B cell (primary cell): Measurements from ENCODE around the gene BCDIN3D. TPM values are rescaled to one million over a fixed set of nuclear protein-coding genes. Genes with fewer than 3 reads are reported as not detected.

Experiments
- ATAC-seq: fragments of 200-7000 bp; cut with Tn5 transposase; one replicate; pipeline ENCODE4 v1.10.0; 2021; ENCODE audit warnings: low read depth, mild to moderate bottlenecking, moderate number of reproducible peaks, moderate library complexity
- CTCF ChIA-PET: fragments of 350-600 bp; sonication (Branson Sonifier 250); formaldehyde crosslinking; loops from one replicate; lab custom pipeline; 2021; ENCODE audit warnings: antibody characterized with exemption, inconsistent platforms; lab: Charles Lee
- POLR2A ChIA-PET: fragments of 350-600 bp; sonication (Branson Sonifier 250); formaldehyde crosslinking; loops from one replicate; lab custom pipeline; 2021; ENCODE audit warnings: antibody characterized with exemption; lab: Charles Lee
- DNase-seq: peaks from one replicate; pipeline ENCODE4 v3.0.0; 2013
- H2AFZ ChIP-seq: 2 replicates; pipeline ENCODE4 v1.6.1; 2012; ENCODE audit warnings: mild to moderate bottlenecking, low read depth, low read length; ENCODE audit not compliant: insufficient read depth, poor library complexity, severe bottlenecking
- H3K27ac ChIP-seq, 2 donors: 1 replicate in 1 of 2; 2 replicates in 1 of 2; pipeline ENCODE4 v1.5.1; 2012 to 2013; ENCODE audit warnings: low read length in 2 of 2, mild to moderate bottlenecking in 2 of 2, moderate library complexity in 1 of 2
- H3K27me3 ChIP-seq, 4 experiments: fragments of 200-600 bp in 1 of 4; sonication (generic) in 1 of 4; replicated peaks in 1 of 4; 1 replicate in 2 of 4; 2 replicates in 2 of 4; pipeline versions ENCODE4 v1.6.1 to v1.7.0; 2013 to 2016; ENCODE audit warnings: low read length in 3 of 4, mild to moderate bottlenecking in 2 of 4, mixed read lengths in 1 of 4, moderate library complexity in 1 of 4; ENCODE audit not compliant: insufficient read depth in 4 of 4, control insufficient read depth in 3 of 4; ENCODE audit errors: control extremely low read depth in 1 of 4
- H3K36me3 ChIP-seq, 2 experiments: replicated peaks in 1 of 2; 1 replicate in 1 of 2; 2 replicates in 1 of 2; pipeline versions ENCODE4 v1.6.1 to v1.7.1; 2013; ENCODE audit warnings: low read length in 1 of 2; ENCODE audit not compliant: insufficient read depth in 2 of 2, control insufficient read depth in 1 of 2; ENCODE audit errors: control extremely low read depth in 1 of 2, extremely low read depth in 1 of 2
- H3K4me1 ChIP-seq, 2 donors: fragments of 200-600 bp in 1 of 2; sonication (generic) in 1 of 2; 1 replicate in 1 of 2; 2 replicates in 1 of 2; pipeline versions ENCODE4 v1.5.1 to v1.6.1; 2013 to 2017; ENCODE audit warnings: low read length in 2 of 2; ENCODE audit not compliant: control insufficient read depth in 2 of 2, insufficient read depth in 2 of 2
- H3K4me2 ChIP-seq: replicated peaks from 2 replicates; pipeline ENCODE3; 2012; ENCODE audit warnings: mild to moderate bottlenecking, low read depth, low read length; ENCODE audit not compliant: poor library complexity, severe bottlenecking
- H3K4me3 ChIP-seq, 5 experiments: fragments of 200-600 bp in 1 of 5; sonication (generic) in 1 of 5; 1 replicate in 3 of 5; 2 replicates in 2 of 5; pipeline versions ENCODE4 v1.5.1 to v1.7.0; 2011 to 2016; ENCODE audit warnings: low read length in 4 of 5, mild to moderate bottlenecking in 4 of 5, low read depth in 2 of 5, control low read depth in 1 of 5, moderate library complexity in 1 of 5; ENCODE audit not compliant: insufficient read depth in 1 of 5; ENCODE audit errors: control extremely low read depth in 1 of 5, extremely low read depth in 1 of 5
- H3K79me2 ChIP-seq: fragments of 200-600 bp; sonication (generic); one replicate; pipeline ENCODE4 v1.6.0; 2016; ENCODE audit warnings: low read length; ENCODE audit not compliant: control insufficient read depth, insufficient read depth
- H3K9ac ChIP-seq: fragments of 200-600 bp; sonication (generic); 2 replicates; pipeline ENCODE4 v1.6.1; 2017; ENCODE audit warnings: mild to moderate bottlenecking, low read length, moderate library complexity
- H3K9me3 ChIP-seq, 3 donors: one replicate each; pipeline versions ENCODE4 v1.6.1 to v1.7.1; 2013; ENCODE audit warnings: low read length in 2 of 3; ENCODE audit not compliant: control insufficient read depth in 2 of 3, insufficient read depth in 1 of 3; ENCODE audit errors: control extremely low read depth in 1 of 3
- H4K20me1 ChIP-seq: 2 replicates; pipeline ENCODE4 v1.6.0; 2012; ENCODE audit warnings: mild to moderate bottlenecking, low read length; ENCODE audit not compliant: insufficient read depth, control insufficient read depth, poor library complexity, severe bottlenecking
- H3K27ac Mint-ChIP-seq: one replicate; pipeline ENCODE4 v1.8.0; 2021; ENCODE audit warnings: mixed read lengths
- H3K27me3 Mint-ChIP-seq: one replicate; pipeline ENCODE4 v1.8.0; 2021; ENCODE audit warnings: mixed read lengths
- H3K4me1 Mint-ChIP-seq: one replicate; pipeline ENCODE4 v1.8.0; 2021; ENCODE audit warnings: mixed read lengths
- H3K4me3 Mint-ChIP-seq: one replicate; pipeline ENCODE4 v1.8.0; 2021; ENCODE audit warnings: mixed read lengths
- H3K9me3 Mint-ChIP-seq: one replicate; pipeline ENCODE4 v1.8.0; 2022; ENCODE audit warnings: mixed read lengths; ENCODE audit not compliant: insufficient read depth
- EZH2 ChIP-seq: IDR thresholded peaks from 2 replicates; pipeline ENCODE4 v1.6.1; 2012; ENCODE audit warnings: borderline replicate concordance, low read depth, mild to moderate bottlenecking, moderate library complexity, low read length; ENCODE audit not compliant: insufficient read depth, poor library complexity, severe bottlenecking
- WGBS: methylation state at CpG from one replicate; pipeline ENCODE4 v1.1.5; 2013; ENCODE audit warnings: missing lambda C conversion rate; ENCODE audit not compliant: insufficient coverage; 5-methylcytosine and 5-hydroxymethylcytosine counted together
- intact Hi-C: fragments of 100-400 bp; cut with micrococcal nuclease; formaldehyde crosslinking; loops from one replicate; pipeline ENCODE4 v1.10.0; 2022
- polyA plus RNA-seq: library from polyadenylated mRNA; depleted of rRNA; stranded (reverse); fragments of >200 nt; gene quantifications from 2 replicates; pipeline ENCODE4 v1.2.3, GENCODE V29; 2012
- total RNA-seq, 2 donors: library from RNA; stranded (reverse); fragments of 120-200 nt in 1 of 2; gene quantifications; 1 replicate in 1 of 2; 2 replicates in 1 of 2; pipeline versions ENCODE4 v1.2.3 to v1.2.4, GENCODE V29; 2013 to 2022
- TF ChIP-seq, protein P1 (sequence below): fragments of 200-600 bp; IDR thresholded peaks from one replicate; pipeline ENCODE4 v1.8.0; 2022; ENCODE audit warnings: antibody characterized with exemption, mild to moderate bottlenecking

The BCDIN3D gene
- total and polyA plus RNA-seq, 2 donors (not counting 1 experiment from before 2014, with no cell fraction given), result 2.0 to 17.4 TPM

DNA sequence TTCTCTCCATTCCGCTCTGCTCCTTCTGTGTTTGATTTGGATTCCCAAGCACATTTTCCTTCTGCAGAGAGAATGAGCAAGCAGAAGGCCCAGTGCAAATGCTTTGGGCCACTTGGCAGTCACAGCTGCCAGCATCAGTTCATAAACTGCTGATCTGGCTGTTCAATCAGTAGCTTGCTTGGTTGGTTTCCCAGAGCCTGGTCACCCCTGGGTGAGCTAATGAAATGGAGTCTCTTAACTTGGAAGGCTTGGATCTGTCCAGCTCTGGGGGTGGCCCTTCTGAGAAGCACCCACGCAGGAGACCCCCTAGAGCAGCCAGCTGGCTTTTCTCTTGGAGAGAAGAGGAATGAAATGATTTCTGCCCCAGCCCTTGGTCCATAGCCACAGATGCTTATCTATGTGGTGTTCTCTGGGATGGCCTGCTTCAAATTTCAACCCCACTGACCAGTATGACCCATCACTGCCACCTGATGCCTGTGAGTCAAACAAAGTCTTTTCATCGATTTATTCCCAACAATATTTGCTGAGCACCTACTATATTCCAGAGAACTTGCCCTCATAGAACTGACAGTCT lies 30.5 kb upstream of the BCDIN3D start:
- ChIA-PET POLR2A (no interaction called here), CTCF (no interaction called here)
- Histone ChIP-seq H3K79me2 (no peaks in the 10 kb centered on the region), H3K27ac (no peak overlapping the region), H3K9ac (no peak overlapping the region), H2AFZ (no peak overlapping the region), H3K4me3 (no peak overlapping the region), H4K20me1 (no peaks in the 10 kb centered on the region), H3K4me2 (no peak overlapping the region), H3K9me3 (no peaks in the 10 kb centered on the region), H3K4me1 (no peaks in the 10 kb centered on the region), H3K27me3 (no peaks in the 10 kb centered on the region), H3K36me3 (no peaks in the 10 kb centered on the region)
- intact Hi-C loops, result no loop called here
- Mint-ChIP-seq H3K27ac (no peak overlapping the region), H3K4me3 (no peak overlapping the region), H3K27me3 (peaks cover 3% of the 10 kb centered on the region), H3K9me3 (peaks cover 4% of the 10 kb centered on the region), H3K4me1 (no peaks in the 10 kb centered on the region)
- 90% methylated on average over 2 of the region's 3 CpGs for WGBS
- no peak for ATAC-seq
- DNase-seq, result no peak
- TF ChIP-seq, protein P1, sequence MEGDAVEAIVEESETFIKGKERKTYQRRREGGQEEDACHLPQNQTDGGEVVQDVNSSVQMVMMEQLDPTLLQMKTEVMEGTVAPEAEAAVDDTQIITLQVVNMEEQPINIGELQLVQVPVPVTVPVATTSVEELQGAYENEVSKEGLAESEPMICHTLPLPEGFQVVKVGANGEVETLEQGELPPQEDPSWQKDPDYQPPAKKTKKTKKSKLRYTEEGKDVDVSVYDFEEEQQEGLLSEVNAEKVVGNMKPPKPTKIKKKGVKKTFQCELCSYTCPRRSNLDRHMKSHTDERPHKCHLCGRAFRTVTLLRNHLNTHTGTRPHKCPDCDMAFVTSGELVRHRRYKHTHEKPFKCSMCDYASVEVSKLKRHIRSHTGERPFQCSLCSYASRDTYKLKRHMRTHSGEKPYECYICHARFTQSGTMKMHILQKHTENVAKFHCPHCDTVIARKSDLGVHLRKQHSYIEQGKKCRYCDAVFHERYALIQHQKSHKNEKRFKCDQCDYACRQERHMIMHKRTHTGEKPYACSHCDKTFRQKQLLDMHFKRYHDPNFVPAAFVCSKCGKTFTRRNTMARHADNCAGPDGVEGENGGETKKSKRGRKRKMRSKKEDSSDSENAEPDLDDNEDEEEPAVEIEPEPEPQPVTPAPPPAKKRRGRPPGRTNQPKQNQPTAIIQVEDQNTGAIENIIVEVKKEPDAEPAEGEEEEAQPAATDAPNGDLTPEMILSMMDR, result no peak
- no peak for TF ChIP-seq EZH2

DNA sequence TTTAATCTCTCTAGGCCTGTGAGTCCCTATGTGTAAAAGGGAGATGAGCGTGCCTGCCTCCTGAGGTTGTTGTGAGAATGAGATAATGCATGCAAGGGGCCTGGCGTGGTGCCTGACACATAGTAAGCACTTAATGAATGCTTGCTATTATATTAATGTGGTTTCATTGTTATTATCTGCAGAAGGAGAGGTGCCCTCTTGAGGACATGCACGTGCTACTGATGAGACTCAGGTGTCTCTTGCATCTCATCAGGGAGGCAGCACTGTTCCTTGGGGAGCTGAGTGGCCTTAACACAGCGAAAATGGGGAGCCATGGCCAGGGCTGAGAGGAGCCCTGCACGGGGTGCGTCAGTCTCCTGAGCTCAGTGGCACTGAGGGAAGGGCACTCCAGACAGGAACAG lies 29.9 kb upstream of the BCDIN3D start:
- no peaks in the 10 kb centered on the region for H3K27me3 ChIP-seq
- intact Hi-C loops, result no loop called here
- H3K9me3 ChIP-seq, result no peaks in the 10 kb centered on the region
- no peak overlapping the region for H2AFZ ChIP-seq
- H3K27me3 Mint-ChIP-seq, result peaks cover 3% of the 10 kb centered on the region
- no peaks in the 10 kb centered on the region for H4K20me1 ChIP-seq
- H3K4me1 ChIP-seq, result no peaks in the 10 kb centered on the region
- TF ChIP-seq, protein P1, result no peak
- TF ChIP-seq EZH2, result no peak
- H3K9ac ChIP-seq, result no peak overlapping the region
- H3K79me2 ChIP-seq, result no peaks in the 10 kb centered on the region
- ATAC-seq, result no peak
- no peaks in the 10 kb centered on the region for H3K4me1 Mint-ChIP-seq
- no peak overlapping the region for H3K27ac ChIP-seq
- no peak overlapping the region for H3K4me3 ChIP-seq
- no peaks in the 10 kb centered on the region for H3K36me3 ChIP-seq
- 84% methylated on average over 6 of the region's 6 CpGs for WGBS
- ChIA-PET CTCF (no interaction called here), POLR2A (no interaction called here)
- peaks cover 2% of the 10 kb centered on the region for H3K9me3 Mint-ChIP-seq
- no peak overlapping the region for H3K4me2 ChIP-seq
- no peak overlapping the region for H3K4me3 Mint-ChIP-seq
- no peak for DNase-seq
- H3K27ac Mint-ChIP-seq, result no peak overlapping the region
